ENCODE results near the gene DGCR8. TPM values are rescaled to one million over a fixed set of nuclear protein-coding genes. Genes with fewer than 3 reads are reported as not detected.

DGCR8 gene
- total RNA-seq, 1 experiment from 2014 or later, result 18.2 TPM

GRCh38 chr22:20109411-20110358 is 29.6 kb downstream of the DGCR8 start:
- no peak for DNase-seq (ENCODE audit: low read depth)

GRCh38 chr22:20110359-20110985 is 30.4 kb downstream of the DGCR8 start:
- no peak for DNase-seq (ENCODE audit: low read depth)

- no peak for DNase-seq (ENCODE audit: low read depth)
Measured at GRCh38 chr22:20111045-20111688, 31.1 kb downstream of the DGCR8 start.

- DNase-seq (ENCODE audit: low read depth), result no peak
Measured at GRCh38 chr22:20111689-20112622, 31.9 kb downstream of the DGCR8 start.

- no peak for DNase-seq (ENCODE audit: low read depth)
Measured at GRCh38 chr22:20112623-20113511, 32.8 kb downstream of the DGCR8 start.

- no peak for DNase-seq (ENCODE audit: low read depth)
Measured at GRCh38 chr22:20113551-20114310, 33.7 kb downstream of the DGCR8 start.

GRCh38 chr22:20114506-20115475 is 34.8 kb downstream of the DGCR8 start:
- DNase-seq (ENCODE audit: low read depth), result no peak

GRCh38 chr22:20115691-20116375 is 35.8 kb downstream of the DGCR8 start, which contains the start of gene RANBP1:
Gene RANBP1, plus strand, starts transcription at chr22:20116104. Its CDS starts 81 bp downstream, at chr22:20116185.
- DNase-seq (ENCODE audit: low read depth), result no peak

GRCh38 chr22:20116376-20116950 is 36.4 kb downstream of the DGCR8 start:
- DNase-seq (ENCODE audit: low read depth), result no peak

GRCh38 chr22:20116951-20117632 is 37.1 kb downstream of the DGCR8 start, which contains the start of gene TRMT2A:
Gene TRMT2A, minus strand, starts transcription at chr22:20117226. Its CDS starts 320 bp downstream, at chr22:20116906.
- DNase-seq (ENCODE audit: low read depth), result peak; percentile 93

GRCh38 chr22:20117633-20118299 is 37.7 kb downstream of the DGCR8 start:
- DNase-seq (ENCODE audit: low read depth), result no peak

- no peak for DNase-seq (ENCODE audit: low read depth)
Measured at GRCh38 chr22:20118300-20119020, 38.4 kb downstream of the DGCR8 start.

GRCh38 chr22:20121856-20122415 is 41.9 kb downstream of the DGCR8 start:
- DNase-seq (ENCODE audit: low read depth), result no peak

- no peak for DNase-seq (ENCODE audit: low read depth)
Measured at GRCh38 chr22:20123366-20124082, 43.5 kb downstream of the DGCR8 start.

All from M059J (cell line).